Gastrocnemius medialis (tissue), 4 donors: ENCODE data around the gene HAX1.

ENCODE experiments used
- POLR2A ChIP-seq, 2 donors: fragments of 450-650 bp; IDR thresholded peaks; one replicate each; pipeline ENCODE4 v1.6.1; 2017; ENCODE audit warnings: antibody characterized with exemption in 2 of 2, mild to moderate bottlenecking in 2 of 2, moderate library complexity in 2 of 2
- TF ChIP-seq, protein P1 (sequence below), 5 experiments: fragments of 450-650 bp in 3 of 5; fragments of 200-600 bp in 2 of 5; sonication (generic) in 2 of 5; IDR thresholded peaks in 4 of 5; conservative IDR thresholded peaks in 1 of 5; 1 replicate in 4 of 5; 2 replicates in 1 of 5; pipeline ENCODE4 v1.5.1; 2016 to 2019; ENCODE audit warnings: antibody characterized with exemption in 5 of 5, mild to moderate bottlenecking in 3 of 5, moderate library complexity in 3 of 5

- TF ChIP-seq POLR2A (IDR thresholded peaks at IDR 0.05) = no peak
- TF ChIP-seq, protein P1, sequence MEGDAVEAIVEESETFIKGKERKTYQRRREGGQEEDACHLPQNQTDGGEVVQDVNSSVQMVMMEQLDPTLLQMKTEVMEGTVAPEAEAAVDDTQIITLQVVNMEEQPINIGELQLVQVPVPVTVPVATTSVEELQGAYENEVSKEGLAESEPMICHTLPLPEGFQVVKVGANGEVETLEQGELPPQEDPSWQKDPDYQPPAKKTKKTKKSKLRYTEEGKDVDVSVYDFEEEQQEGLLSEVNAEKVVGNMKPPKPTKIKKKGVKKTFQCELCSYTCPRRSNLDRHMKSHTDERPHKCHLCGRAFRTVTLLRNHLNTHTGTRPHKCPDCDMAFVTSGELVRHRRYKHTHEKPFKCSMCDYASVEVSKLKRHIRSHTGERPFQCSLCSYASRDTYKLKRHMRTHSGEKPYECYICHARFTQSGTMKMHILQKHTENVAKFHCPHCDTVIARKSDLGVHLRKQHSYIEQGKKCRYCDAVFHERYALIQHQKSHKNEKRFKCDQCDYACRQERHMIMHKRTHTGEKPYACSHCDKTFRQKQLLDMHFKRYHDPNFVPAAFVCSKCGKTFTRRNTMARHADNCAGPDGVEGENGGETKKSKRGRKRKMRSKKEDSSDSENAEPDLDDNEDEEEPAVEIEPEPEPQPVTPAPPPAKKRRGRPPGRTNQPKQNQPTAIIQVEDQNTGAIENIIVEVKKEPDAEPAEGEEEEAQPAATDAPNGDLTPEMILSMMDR (IDR thresholded peaks at IDR 0.05 in 4 of 5, conservative IDR thresholded peaks at IDR 0.05 in 1 of 5) = no peak
These were observed 33.7 kb downstream of the HAX1 start for GRCh38 chr1:154306151-154306550.
